Measurements from ENCODE around the gene CLEC16A. TPM values are rescaled to one million over a fixed set of nuclear protein-coding genes. Genes with fewer than 3 reads are reported as not detected.
A peak's percentile ranks its signal among the peaks of the same experiment; 100 is the strongest.

Gene CLEC16A
- polyA plus RNA-seq, 3 donors = 3.4 to 12.0 (median 5.8) TPM

DNA sequence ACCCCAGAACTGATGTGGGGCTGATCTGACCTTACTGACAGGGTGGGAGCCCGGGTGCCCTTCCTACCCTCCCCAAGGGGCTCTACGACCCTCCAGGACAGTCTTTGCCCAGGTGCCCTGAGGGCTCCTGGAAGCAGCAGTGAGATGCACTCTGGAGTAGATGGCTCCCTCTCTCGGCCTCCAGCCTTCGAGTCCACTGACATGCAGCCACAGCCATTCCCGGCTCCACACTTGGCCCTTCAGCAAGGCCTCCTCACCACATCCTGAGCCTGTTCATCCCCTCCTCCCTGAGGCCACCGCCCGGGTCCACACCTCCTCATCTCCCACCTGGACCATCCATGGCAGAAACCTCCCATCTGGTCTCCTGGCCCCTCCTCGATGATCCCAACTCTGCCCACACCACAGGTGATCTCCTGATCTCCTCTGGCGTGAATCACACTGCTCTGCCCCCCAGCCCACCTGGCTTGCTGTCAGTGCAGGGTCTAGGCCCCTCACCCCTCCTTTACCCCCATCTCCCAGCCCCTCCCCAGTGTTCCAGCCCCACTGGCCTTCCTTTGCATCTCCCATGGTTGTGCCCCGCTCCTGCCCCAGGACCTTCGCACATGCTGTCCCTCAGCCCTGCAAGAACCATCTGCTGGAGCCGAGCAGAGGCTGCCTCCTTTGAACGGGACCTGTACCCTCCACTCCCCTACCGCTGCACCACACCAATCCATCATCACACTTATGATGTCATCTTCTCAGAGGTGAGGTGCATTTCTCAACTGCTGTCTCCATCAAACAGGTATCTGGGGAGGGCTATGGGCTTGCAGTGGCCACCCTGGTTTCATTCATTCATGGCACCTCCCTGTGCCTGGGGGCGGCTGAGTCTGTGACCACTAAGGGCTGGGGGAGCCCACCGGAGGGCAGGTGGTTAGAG lies 267.0 kb downstream of the CLEC16A start:
- no peaks in the 10 kb centered on the region for H3K79me2 ChIP-seq (ENCODE audit: insufficient read depth, low read length)
- no peaks in the 10 kb centered on the region for H3K36me3 ChIP-seq (replicated peaks in 1 of 2; ENCODE audit: control insufficient read depth in 1 of 2, insufficient read depth in 2 of 2, low read length in 2 of 2)
- Mint-ChIP-seq H3K36me3 (peaks cover 4 to 10% of the 10 kb centered on the region in 2 donors), H3K4me3 (peak overlapping the region in 1 of 2 donors; percentile 18), H3K27ac (peak overlapping the region in 1 of 7 donors; percentile 70), H3K27me3 (ENCODE audit: low read depth in 3 of 3) (peaks cover 7 to 14% (median 9%) of the 10 kb centered on the region in 3 donors), H3K9me3 (peaks cover 8 to 17% (median 15%) of the 10 kb centered on the region in 7 donors), H3K4me1 (peaks cover 49% of the 10 kb centered on the region)
- TF ChIP-seq, protein P1, sequence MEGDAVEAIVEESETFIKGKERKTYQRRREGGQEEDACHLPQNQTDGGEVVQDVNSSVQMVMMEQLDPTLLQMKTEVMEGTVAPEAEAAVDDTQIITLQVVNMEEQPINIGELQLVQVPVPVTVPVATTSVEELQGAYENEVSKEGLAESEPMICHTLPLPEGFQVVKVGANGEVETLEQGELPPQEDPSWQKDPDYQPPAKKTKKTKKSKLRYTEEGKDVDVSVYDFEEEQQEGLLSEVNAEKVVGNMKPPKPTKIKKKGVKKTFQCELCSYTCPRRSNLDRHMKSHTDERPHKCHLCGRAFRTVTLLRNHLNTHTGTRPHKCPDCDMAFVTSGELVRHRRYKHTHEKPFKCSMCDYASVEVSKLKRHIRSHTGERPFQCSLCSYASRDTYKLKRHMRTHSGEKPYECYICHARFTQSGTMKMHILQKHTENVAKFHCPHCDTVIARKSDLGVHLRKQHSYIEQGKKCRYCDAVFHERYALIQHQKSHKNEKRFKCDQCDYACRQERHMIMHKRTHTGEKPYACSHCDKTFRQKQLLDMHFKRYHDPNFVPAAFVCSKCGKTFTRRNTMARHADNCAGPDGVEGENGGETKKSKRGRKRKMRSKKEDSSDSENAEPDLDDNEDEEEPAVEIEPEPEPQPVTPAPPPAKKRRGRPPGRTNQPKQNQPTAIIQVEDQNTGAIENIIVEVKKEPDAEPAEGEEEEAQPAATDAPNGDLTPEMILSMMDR (IDR thresholded peaks at IDR 0.05) = no peak
- peaks cover 8 to 18% of the 10 kb centered on the region in 2 donors for H3K9me3 ChIP-seq (replicated peaks in 1 of 2; ENCODE audit: control insufficient read depth in 1 of 2, insufficient read depth in 1 of 2, low read length in 2 of 2)
- no peak for DNase-seq
- 84% methylated on average over 14 of the region's 16 CpGs for WGBS (ENCODE audit: insufficient coverage)
- H3K9ac ChIP-seq (ENCODE audit: insufficient read depth, low read length, poor library complexity, severe bottlenecking) = no peak overlapping the region
- no peaks in the 10 kb centered on the region for H4K20me1 ChIP-seq (ENCODE audit: insufficient read depth, low read length)
- H2AFZ ChIP-seq (ENCODE audit: insufficient read depth, low read depth, low read length, poor library complexity, severe bottlenecking) = no peak overlapping the region
- H3K4me1 ChIP-seq (ENCODE audit: control insufficient read depth in 1 of 2, insufficient read depth in 2 of 2, low read length in 2 of 2) = peaks cover 46 to 51% of the 10 kb centered on the region in 2 donors
- intact Hi-C loops (cut with micrococcal nuclease) = no loop called here
- H3K27me3 ChIP-seq (ENCODE audit: control insufficient read depth in 2 of 2, insufficient read depth in 2 of 2, low read length in 2 of 2) = no peaks in the 10 kb centered on the region
- H3K4me3 ChIP-seq (replicated peaks in 1 of 3; ENCODE audit: low read depth in 2 of 3, low read length in 3 of 3) = no peak overlapping the region
- H3K27ac ChIP-seq (ENCODE audit: low read depth in 1 of 2, low read length in 2 of 2) = no peak overlapping the region
- H3K4me2 ChIP-seq (replicated peaks; ENCODE audit: extremely low read depth, low read length, poor library complexity, severe bottlenecking) = no peak overlapping the region

DNA sequence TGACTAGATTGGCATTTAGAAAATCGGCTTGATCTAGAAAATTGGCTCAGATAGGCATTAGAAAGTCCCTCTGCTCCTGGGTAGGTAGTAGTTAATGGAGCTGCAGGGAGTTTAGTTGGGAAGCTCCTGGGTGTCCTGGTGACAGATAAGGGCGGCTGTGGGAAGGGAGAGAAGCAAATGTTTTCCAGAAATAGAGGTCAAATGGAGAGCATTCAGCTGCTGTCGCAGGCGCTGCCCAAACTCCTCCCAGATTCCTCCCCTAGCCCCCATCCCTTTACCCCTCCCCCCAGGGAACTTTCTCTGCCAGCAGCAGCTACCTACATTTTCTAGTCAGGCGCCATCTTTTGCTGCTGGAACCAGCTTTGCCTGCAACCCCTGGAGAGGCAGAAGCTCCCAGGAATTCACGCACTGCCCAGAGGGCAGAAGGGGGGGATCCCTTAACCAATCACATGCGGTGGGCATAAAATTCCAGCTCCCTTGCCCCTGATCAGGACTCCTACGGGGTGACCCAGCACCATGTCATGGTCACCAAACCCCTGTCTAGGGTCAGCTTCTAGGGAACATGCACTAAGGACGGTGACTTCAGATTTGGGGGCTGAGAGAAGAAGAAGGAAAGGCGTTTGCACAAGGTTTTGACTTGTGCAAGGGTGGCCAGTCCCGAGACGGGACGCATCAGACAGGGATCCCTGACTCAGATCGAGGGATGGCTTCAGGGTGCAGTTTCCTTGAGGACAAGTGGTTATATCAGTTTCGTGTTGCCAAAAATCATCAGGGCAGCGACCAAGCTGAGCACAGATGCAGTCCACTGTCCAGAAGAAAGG lies 267.8 kb downstream of the CLEC16A start:
- H3K27ac ChIP-seq (ENCODE audit: low read depth in 1 of 2, low read length in 2 of 2) = no peak overlapping the region
- Mint-ChIP-seq H3K27me3 (ENCODE audit: low read depth in 3 of 3) (peaks cover 4 to 14% (median 9%) of the 10 kb centered on the region in 3 donors), H3K9me3 (peaks cover 8 to 22% (median 19%) of the 10 kb centered on the region in 7 donors), H3K36me3 (peaks cover 4 to 9% of the 10 kb centered on the region in 2 donors), H3K4me3 (peak overlapping the region in 1 of 2 donors; percentile 30), H3K27ac (peak overlapping the region in 1 of 7 donors; percentile 60), H3K4me1 (peaks cover 40% of the 10 kb centered on the region)
- no peak overlapping the region for H3K4me2 ChIP-seq (replicated peaks; ENCODE audit: extremely low read depth, low read length, poor library complexity, severe bottlenecking)
- H4K20me1 ChIP-seq (ENCODE audit: insufficient read depth, low read length) = no peaks in the 10 kb centered on the region
- peaks cover 10 to 20% of the 10 kb centered on the region in 2 donors for H3K9me3 ChIP-seq (replicated peaks in 1 of 2; ENCODE audit: control insufficient read depth in 1 of 2, insufficient read depth in 1 of 2, low read length in 2 of 2)
- H3K4me1 ChIP-seq (ENCODE audit: control insufficient read depth in 1 of 2, insufficient read depth in 2 of 2, low read length in 2 of 2) = peaks cover 39 to 42% of the 10 kb centered on the region in 2 donors
- 78% methylated on average over 9 of the region's 16 CpGs for WGBS (ENCODE audit: insufficient coverage)
- DNase-seq = peak in 2 of 3 donors; percentile 41 to 77
- no peak overlapping the region for H3K4me3 ChIP-seq (replicated peaks in 1 of 3; ENCODE audit: low read depth in 2 of 3, low read length in 3 of 3)
- no peaks in the 10 kb centered on the region for H3K36me3 ChIP-seq (replicated peaks in 1 of 2; ENCODE audit: control insufficient read depth in 1 of 2, insufficient read depth in 2 of 2, low read length in 2 of 2)
- H3K79me2 ChIP-seq (ENCODE audit: insufficient read depth, low read length) = no peaks in the 10 kb centered on the region
- TF ChIP-seq, protein P1 (IDR thresholded peaks at IDR 0.05) = no peak
- H2AFZ ChIP-seq (ENCODE audit: insufficient read depth, low read depth, low read length, poor library complexity, severe bottlenecking) = no peak overlapping the region
- no peaks in the 10 kb centered on the region for H3K27me3 ChIP-seq (ENCODE audit: control insufficient read depth in 2 of 2, insufficient read depth in 2 of 2, low read length in 2 of 2)
- intact Hi-C loops (cut with micrococcal nuclease) = no loop called here
- no peak overlapping the region for H3K9ac ChIP-seq (ENCODE audit: insufficient read depth, low read length, poor library complexity, severe bottlenecking)

Measured in CD14-positive monocyte (primary cell).